CD14-positive monocyte (primary cell): ENCODE results near the gene IQGAP2. TPM values are rescaled to one million over a fixed set of nuclear protein-coding genes. Genes with fewer than 3 reads are reported as not detected.
"Not testable (repeated sequence)": the region's sequence is repeated elsewhere in the genome, so short reads cannot be mapped to it uniquely, and the experiment has no call there.

Source experiments
- DNase-seq, 3 donors: peaks; one replicate each; pipeline ENCODE4 v3.0.0-alpha.2; 2011 to 2022
- H2AFZ ChIP-seq: 2 replicates; pipeline ENCODE4 v1.6.0; 2012; ENCODE audit warnings: mild to moderate bottlenecking, low read depth, low read length, inconsistent platforms; ENCODE audit not compliant: insufficient read depth, poor library complexity, severe bottlenecking
- H3K27ac ChIP-seq, 2 donors: 1 replicate in 1 of 2; 2 replicates in 1 of 2; pipeline ENCODE4 v1.5.1; 2012 to 2013; ENCODE audit warnings: low read length in 2 of 2, control low read depth in 1 of 2, inconsistent platforms in 1 of 2, low read depth in 1 of 2, mild to moderate bottlenecking in 1 of 2
- H3K27me3 ChIP-seq, 2 donors: one replicate each; pipeline versions ENCODE4 v1.6.0 to v1.6.1; 2011 to 2013; ENCODE audit warnings: low read length in 2 of 2; ENCODE audit not compliant: control insufficient read depth in 2 of 2, insufficient read depth in 2 of 2
- H3K36me3 ChIP-seq, 2 donors: replicated peaks in 1 of 2; 1 replicate in 1 of 2; 2 replicates in 1 of 2; pipeline versions ENCODE4 v1.5.1 to v1.6.1; 2012 to 2013; ENCODE audit warnings: low read length in 2 of 2, control low read depth in 1 of 2, inconsistent platforms in 1 of 2, mild to moderate bottlenecking in 1 of 2; ENCODE audit not compliant: insufficient read depth in 2 of 2, control insufficient read depth in 1 of 2
- H3K4me1 ChIP-seq, 2 donors: 1 replicate in 1 of 2; 2 replicates in 1 of 2; pipeline versions ENCODE4 v1.5.1 to v1.6.1; 2012 to 2013; ENCODE audit warnings: low read length in 2 of 2, control low read depth in 1 of 2, inconsistent platforms in 1 of 2, mild to moderate bottlenecking in 1 of 2, moderate library complexity in 1 of 2; ENCODE audit not compliant: insufficient read depth in 2 of 2, control insufficient read depth in 1 of 2
- H3K4me2 ChIP-seq: replicated peaks from 2 replicates; pipeline ENCODE3; 2012; ENCODE audit warnings: low read length, moderate library complexity, mild to moderate bottlenecking; ENCODE audit not compliant: poor library complexity, severe bottlenecking; ENCODE audit errors: extremely low read depth
- H3K4me3 ChIP-seq, 3 experiments: fragments of 200-600 bp in 1 of 3; sonication (generic) in 1 of 3; replicated peaks in 1 of 3; 1 replicate in 2 of 3; 2 replicates in 1 of 3; pipeline ENCODE4 v1.5.1; 2011 to 2013; ENCODE audit warnings: low read length in 3 of 3, mild to moderate bottlenecking in 3 of 3, control low read depth in 2 of 3, low read depth in 2 of 3, inconsistent platforms in 1 of 3, moderate library complexity in 1 of 3
- H3K79me2 ChIP-seq: 2 replicates; pipeline ENCODE4 v1.6.0; 2012; ENCODE audit warnings: mild to moderate bottlenecking, control low read depth, inconsistent platforms, low read length, moderate library complexity; ENCODE audit not compliant: insufficient read depth
- H3K9ac ChIP-seq: 2 replicates; pipeline ENCODE4 v1.6.0; 2017; ENCODE audit warnings: low read length, mild to moderate bottlenecking; ENCODE audit not compliant: insufficient read depth, poor library complexity, severe bottlenecking
- H3K9me3 ChIP-seq, 2 donors: replicated peaks in 1 of 2; 1 replicate in 1 of 2; 2 replicates in 1 of 2; pipeline versions ENCODE4 v1.5.1 to v1.6.1; 2012 to 2013; ENCODE audit warnings: low read length in 2 of 2, control low read depth in 1 of 2; ENCODE audit not compliant: control insufficient read depth in 1 of 2, insufficient read depth in 1 of 2
- H4K20me1 ChIP-seq: 2 replicates; pipeline ENCODE4 v1.6.0; 2012; ENCODE audit warnings: mild to moderate bottlenecking, low read length, control low read depth, moderate library complexity; ENCODE audit not compliant: insufficient read depth
- H3K27ac Mint-ChIP-seq, 7 donors: one replicate each; pipeline ENCODE4 v1.8.0; 2020; ENCODE audit warnings: mild to moderate bottlenecking in 7 of 7, mixed read lengths in 7 of 7, moderate library complexity in 6 of 7, inconsistent platforms in 2 of 7
- H3K27me3 Mint-ChIP-seq, 3 donors: one replicate each; pipeline ENCODE4 v1.8.0; 2021 to 2022; ENCODE audit warnings: low read depth in 3 of 3, mild to moderate bottlenecking in 3 of 3, mixed read lengths in 3 of 3, moderate library complexity in 3 of 3, inconsistent platforms in 1 of 3
- H3K36me3 Mint-ChIP-seq, 2 donors: one replicate each; pipeline ENCODE4 v1.8.0; 2020; ENCODE audit warnings: mixed read lengths in 2 of 2, inconsistent platforms in 1 of 2, mild to moderate bottlenecking in 1 of 2
- H3K4me1 Mint-ChIP-seq: one replicate; pipeline ENCODE4 v1.8.0; 2020; ENCODE audit warnings: mild to moderate bottlenecking, mixed read lengths
- H3K4me3 Mint-ChIP-seq, 2 donors: one replicate each; pipeline ENCODE4 v1.8.0; 2020; ENCODE audit warnings: mild to moderate bottlenecking in 2 of 2, mixed read lengths in 2 of 2, moderate library complexity in 1 of 2
- H3K9me3 Mint-ChIP-seq, 7 donors: one replicate each; pipeline ENCODE4 v1.8.0; 2020 to 2022; ENCODE audit warnings: mixed read lengths in 7 of 7, mild to moderate bottlenecking in 6 of 7, moderate library complexity in 6 of 7, inconsistent platforms in 2 of 7
- CTCF ChIP-seq: fragments of 200-600 bp; IDR thresholded peaks from one replicate; pipeline ENCODE4 v1.8.0; 2022; ENCODE audit warnings: antibody characterized with exemption, mild to moderate bottlenecking
- WGBS: methylation state at CpG from one replicate; pipeline ENCODE4 v1.1.5; 2013; ENCODE audit warnings: missing lambda C conversion rate; ENCODE audit not compliant: insufficient coverage; 5-methylcytosine and 5-hydroxymethylcytosine counted together
- intact Hi-C, 2 donors: fragments of 100-400 bp; cut with micrococcal nuclease; formaldehyde crosslinking; loops; one replicate each; pipeline versions ENCODE4 v1.15.0 to v1.15.1; 2023
- polyA plus RNA-seq, 3 donors: library from polyadenylated mRNA; depleted of rRNA in 1 of 3; unstranded in 2 of 3; stranded (reverse) in 1 of 3; fragments of 300-500 nt in 2 of 3; fragments of >200 nt in 1 of 3; fragmentation: Illumina TruSeq in 2 of 3; gene quantifications; 1 replicate in 2 of 3; 2 replicates in 1 of 3; pipeline ENCODE4 v1.2.3, GENCODE V29; 2012 to 2021

The IQGAP2 gene
- polyA plus RNA-seq, 3 donors: 21.4 to 50.9 (median 35.4) TPM

- H3K4me1 ChIP-seq: peaks cover 21 to 34% of the 10 kb centered on the region in 2 donors
- intact Hi-C loops: no loop called here
- peaks cover 0 to 3% (median 0%) of the 10 kb centered on the region in 7 donors for H3K9me3 Mint-ChIP-seq
- H3K79me2 ChIP-seq: peaks cover 96% of the 10 kb centered on the region
- H3K9me3 ChIP-seq: no peaks in the 10 kb centered on the region
- H4K20me1 ChIP-seq: peaks cover 98% of the 10 kb centered on the region
- peak overlapping the region in 1 of 2 donors; percentile 58 for H3K27ac ChIP-seq
- H3K27me3 Mint-ChIP-seq: no peaks in the 10 kb centered on the region
- H3K36me3 ChIP-seq: peaks cover 8 to 19% of the 10 kb centered on the region in 2 donors
- no peak overlapping the region for H3K4me3 ChIP-seq
- DNase-seq: no peak
- no peak overlapping the region for H3K4me2 ChIP-seq
- H3K27me3 ChIP-seq: no peaks in the 10 kb centered on the region
- TF ChIP-seq CTCF: no peak
- WGBS: 79% methylated on average over 5 of the region's 12 CpGs
- peak overlapping the region; percentile 15 for H3K9ac ChIP-seq
- no peak overlapping the region for H3K4me3 Mint-ChIP-seq
- peaks cover 13 to 29% of the 10 kb centered on the region in 2 donors for H3K36me3 Mint-ChIP-seq
- peaks cover 58% of the 10 kb centered on the region for H3K4me1 Mint-ChIP-seq
- H3K27ac Mint-ChIP-seq: peak overlapping the region in 6 of 7 donors; percentile 17 to 82 (median 60)
- H2AFZ ChIP-seq: no peak overlapping the region
Measured at GRCh38 chr5:76425928-76426804, 23.1 kb downstream of the IQGAP2 start.

- Histone ChIP-seq H3K27me3 (no peaks in the 10 kb centered on the region), H3K36me3 (peaks cover 7 to 10% of the 10 kb centered on the region in 2 donors), H3K79me2 (peaks cover 96% of the 10 kb centered on the region), H4K20me1 (peaks cover 98% of the 10 kb centered on the region), H2AFZ (no peak overlapping the region), H3K27ac (peak overlapping the region in 1 of 2 donors; percentile 58), H3K4me3 (no peak overlapping the region), H3K9ac (no peak overlapping the region), H3K4me1 (peaks cover 21 to 34% of the 10 kb centered on the region in 2 donors), H3K4me2 (no peak overlapping the region), H3K9me3 (no peaks in the 10 kb centered on the region)
- TF ChIP-seq CTCF: no peak
- no peak for DNase-seq
- Mint-ChIP-seq H3K27ac (peak overlapping the region in 4 of 7 donors; percentile 43 to 79 (median 63)), H3K27me3 (no peaks in the 10 kb centered on the region), H3K9me3 (peaks cover 0 to 3% (median 0%) of the 10 kb centered on the region in 7 donors), H3K4me3 (no peak overlapping the region), H3K36me3 (peaks cover 11 to 21% of the 10 kb centered on the region in 2 donors), H3K4me1 (peaks cover 54% of the 10 kb centered on the region)
- 90% methylated on average over 10 of the region's 14 CpGs for WGBS
- intact Hi-C loops: no loop called here
Measured at GRCh38 chr5:76427206-76428140, 24.4 kb downstream of the IQGAP2 start.

GRCh38 chr5:76428550-76428949 lies 25.5 kb downstream of the IQGAP2 start:
- H3K4me1 Mint-ChIP-seq: peaks cover 45% of the 10 kb centered on the region
- H3K27ac Mint-ChIP-seq, H3K4me3 Mint-ChIP-seq: not testable (repeated sequence)

More at GRCh38 chr5:76428550-76428949, 25.5 kb downstream of the IQGAP2 start:
- H3K9me3 ChIP-seq, H3K9ac ChIP-seq, H3K4me2 ChIP-seq, H2AFZ ChIP-seq, H3K27me3 ChIP-seq, H3K36me3 ChIP-seq, DNase-seq, H3K4me3 ChIP-seq, H3K27ac ChIP-seq, H3K27me3 Mint-ChIP-seq, intact Hi-C loops, H3K9me3 Mint-ChIP-seq: not testable (repeated sequence)
- H3K79me2 ChIP-seq: peaks cover 96% of the 10 kb centered on the region
- no CpG with 5 or more reads among the region's 6 CpGs for WGBS
- peaks cover 98% of the 10 kb centered on the region for H4K20me1 ChIP-seq
- H3K4me1 ChIP-seq: peaks cover 21 to 28% of the 10 kb centered on the region in 2 donors
- H3K36me3 Mint-ChIP-seq: peaks cover 10 to 20% of the 10 kb centered on the region in 2 donors
